ENCODE measurements around the gene VSTM4. TPM values are rescaled to one million over a fixed set of nuclear protein-coding genes. Genes with fewer than 3 reads are reported as not detected.

VSTM4 gene
- total and polyA plus RNA-seq, 11 donors, result 5.6 to 22.1 (median 15.8) TPM

- ATAC-seq (no peak), DNase-seq (no peak)
- TF ChIP-seq POLR2A (IDR thresholded peaks at IDR 0.05) (no peak), CTCF (IDR thresholded peaks at IDR 0.05) (no peak)
- 89 to 98% (median 95%) methylated on average over 4 of the region's 4 CpGs for WGBS, 4 donors
- intact Hi-C loops (cut with DNase I), result no loop called here
- H3K4me3 ChIP-seq, result no peak overlapping the region
- peaks cover 0 to 9% (median 0%) of the 10 kb centered on the region in 9 donors for H3K36me3 ChIP-seq
- H3K9me3 ChIP-seq, result peaks cover 0 to 12% (median 7%) of the 10 kb centered on the region in 12 donors
- no peaks in the 10 kb centered on the region for H3K27me3 ChIP-seq
- no peak overlapping the region for H3K27ac ChIP-seq
- peaks cover 0 to 8% (median 0%) of the 10 kb centered on the region in 12 donors for H3K4me1 ChIP-seq
These were observed 36.7 kb upstream of the VSTM4 start for GRCh38 chr10:49152037-49152436.

GRCh38 chr10:49151481-49151880, 36.2 kb upstream of the VSTM4 start:
- ATAC-seq, result no peak
- Histone ChIP-seq H3K27me3 (no peaks in the 10 kb centered on the region), H3K9me3 (peaks cover 0 to 15% (median 8%) of the 10 kb centered on the region in 12 donors), H3K4me1 (peaks cover 0 to 8% (median 0%) of the 10 kb centered on the region in 12 donors), H3K27ac (no peak overlapping the region), H3K4me3 (no peak overlapping the region), H3K36me3 (peaks cover 0 to 7% (median 0%) of the 10 kb centered on the region in 9 donors)
- DNase-seq, result no peak
- no peak for TF ChIP-seq POLR2A (IDR thresholded peaks at IDR 0.05)
- TF ChIP-seq CTCF (IDR thresholded peaks at IDR 0.05), result no peak
- WGBS, 4 donors, result 82 to 92% (median 86%) methylated on average over 1 of the region's 1 CpG
- intact Hi-C loops (cut with DNase I), result no loop called here

GRCh38 chr10:49151025-49151445, 35.7 kb upstream of the VSTM4 start:
- Histone ChIP-seq H3K4me1 (peaks cover 0 to 8% (median 0%) of the 10 kb centered on the region in 12 donors), H3K4me3 (no peak overlapping the region), H3K27me3 (no peaks in the 10 kb centered on the region), H3K36me3 (peaks cover 0 to 7% (median 0%) of the 10 kb centered on the region in 9 donors), H3K27ac (no peak overlapping the region), H3K9me3 (peaks cover 0 to 15% (median 8%) of the 10 kb centered on the region in 12 donors)
- TF ChIP-seq CTCF (IDR thresholded peaks at IDR 0.05) (no peak), POLR2A (IDR thresholded peaks at IDR 0.05) (no peak)
- ATAC-seq (no peak), DNase-seq (no peak)
- 46 to 72% (median 59%) methylated on average over 2 of the region's 2 CpGs for WGBS, 4 donors
- intact Hi-C loops (cut with DNase I), result no loop called here

GRCh38 chr10:49150426-49150825, 35.1 kb upstream of the VSTM4 start:
- Histone ChIP-seq H3K9me3 (peaks cover 0 to 15% (median 8%) of the 10 kb centered on the region in 12 donors), H3K4me1 (peaks cover 0 to 8% (median 0%) of the 10 kb centered on the region in 12 donors), H3K27ac (no peak overlapping the region), H3K4me3 (no peak overlapping the region), H3K36me3 (peaks cover 0 to 1% (median 0%) of the 10 kb centered on the region in 9 donors), H3K27me3 (no peaks in the 10 kb centered on the region)
- DNase-seq (no peak), ATAC-seq (no peak)
- TF ChIP-seq CTCF (IDR thresholded peaks at IDR 0.05) (no peak), POLR2A (IDR thresholded peaks at IDR 0.05) (no peak)
- 79 to 92% (median 83%) methylated on average over 5 of the region's 5 CpGs for WGBS, 4 donors
- intact Hi-C loops (cut with DNase I), result no loop called here

Measured in heart left ventricle (tissue), 16 donors.